Measurements from ENCODE around the gene MMP11. TPM values are rescaled to one million over a fixed set of nuclear protein-coding genes. Genes with fewer than 3 reads are reported as not detected.

The MMP11 gene
- total and polyA plus RNA-seq, 4 donors: 0.33 to 33.7 (median 0.61) TPM

GRCh38 chr22:23786261-23786710 lies 13.6 kb downstream of the MMP11 start:
- WGBS: 23% methylated on average over 9 of the region's 9 CpGs
- Histone ChIP-seq H3K4me1 (ENCODE audit: control insufficient read depth in 4 of 4, insufficient read depth in 4 of 4, low read length in 3 of 4) (peaks cover 12 to 42% (median 31%) of the 10 kb centered on the region in 4 donors), H3K27me3 (ENCODE audit: control insufficient read depth in 4 of 4, insufficient read depth in 4 of 4, low read length in 3 of 4) (no peaks in the 10 kb centered on the region), H3K36me3 (ENCODE audit: control insufficient read depth in 4 of 4, insufficient read depth in 3 of 4, low read depth in 1 of 4, low read length in 3 of 4) (no peaks in the 10 kb centered on the region), H3K4me3 (ENCODE audit: low read depth in 1 of 3, low read length in 3 of 3) (peak overlapping the region; percentile 46 to 83 (median 76)), H3K9me3 (ENCODE audit: control insufficient read depth in 4 of 4, low read length in 3 of 4) (no peaks in the 10 kb centered on the region), H3K27ac (ENCODE audit: low read depth in 1 of 2, low read length in 2 of 2) (peak overlapping the region; percentile 99 to 100), H3K9ac (ENCODE audit: low read depth in 1 of 2, low read length in 2 of 2) (peak overlapping the region; percentile 2 to 57)
- TF ChIP-seq SP1 (IDR thresholded peaks at IDR 0.05) (peak; percentile 23), RXRA (IDR thresholded peaks at IDR 0.05) (peak in 1 of 2 donors; percentile 21), GABPA (IDR thresholded peaks at IDR 0.05 in 1 of 2, conservative IDR thresholded peaks at IDR 0.05 in 1 of 2) (no peak), FOXA1 (IDR thresholded peaks at IDR 0.05) (no peak), RAD21 (IDR thresholded peaks at IDR 0.05) (no peak)
- DNase-seq (ENCODE audit: low spot score): peak; percentile 32

GRCh38 chr22:23786752-23787599 lies 14.3 kb downstream of the MMP11 start, which contains the start of gene SMARCB1:
Gene SMARCB1, plus strand, starts transcription at chr22:23786966. Its CDS starts 204 bp downstream, at chr22:23787170.
- H3K4me1 ChIP-seq (ENCODE audit: control insufficient read depth in 4 of 4, insufficient read depth in 4 of 4, low read length in 3 of 4): peaks cover 12 to 42% (median 31%) of the 10 kb centered on the region in 4 donors
- H3K27me3 ChIP-seq (ENCODE audit: control insufficient read depth in 4 of 4, insufficient read depth in 4 of 4, low read length in 3 of 4): no peaks in the 10 kb centered on the region
- peak within 1 kb of the TSS; percentile 76 to 85 (median 83) for H3K4me3 ChIP-seq (ENCODE audit: low read depth in 1 of 3, low read length in 3 of 3)
- H3K9ac ChIP-seq (ENCODE audit: low read depth in 1 of 2, low read length in 2 of 2): peak within 1 kb of the TSS; percentile 57 to 77
- TF ChIP-seq HNF4G (IDR thresholded peaks at IDR 0.05) (no peak), MAX (IDR thresholded peaks at IDR 0.05) (no peak), CTCF (IDR thresholded peaks at IDR 0.05; ENCODE audit: low read depth, low read length, missing input control) (no peak), HNF4A (conservative IDR thresholded peaks at IDR 0.05) (peak in 1 of 2 donors; percentile 14), REST (IDR thresholded peaks at IDR 0.05) (peak; percentile 93), TAF1 (conservative IDR thresholded peaks at IDR 0.05) (no peak), ATF3 (IDR thresholded peaks at IDR 0.05) (no peak), SP1 (IDR thresholded peaks at IDR 0.05) (peak; percentile 36), NR2F2 (IDR thresholded peaks at IDR 0.05) (peak; percentile 24), FOXA2 (IDR thresholded peaks at IDR 0.05) (no peak), GABPA (IDR thresholded peaks at IDR 0.05 in 1 of 2, conservative IDR thresholded peaks at IDR 0.05 in 1 of 2) (no peak), RAD21 (IDR thresholded peaks at IDR 0.05) (no peak)
- peak; percentile 92 for DNase-seq (ENCODE audit: low spot score)
- no peaks in the 10 kb centered on the region for H3K36me3 ChIP-seq (ENCODE audit: control insufficient read depth in 4 of 4, insufficient read depth in 3 of 4, low read depth in 1 of 4, low read length in 3 of 4)
- under 1% methylated on average over 97 of the region's 97 CpGs for WGBS
- no peaks in the 10 kb centered on the region for H3K9me3 ChIP-seq (ENCODE audit: control insufficient read depth in 4 of 4, low read length in 3 of 4)
- H3K27ac ChIP-seq (ENCODE audit: low read depth in 1 of 2, low read length in 2 of 2): peak within 1 kb of the TSS; percentile 99 to 100

Data from liver (tissue), 9 donors.